NCI-H526 (cell line): ENCODE results near the gene SHISA6.

Experiments used
- DNase-seq, 2 experiments: peaks; one replicate each; lab custom pipeline; 2025; lab: John Stamatoyannopoulos, UW

Gene SHISA6

DNA sequence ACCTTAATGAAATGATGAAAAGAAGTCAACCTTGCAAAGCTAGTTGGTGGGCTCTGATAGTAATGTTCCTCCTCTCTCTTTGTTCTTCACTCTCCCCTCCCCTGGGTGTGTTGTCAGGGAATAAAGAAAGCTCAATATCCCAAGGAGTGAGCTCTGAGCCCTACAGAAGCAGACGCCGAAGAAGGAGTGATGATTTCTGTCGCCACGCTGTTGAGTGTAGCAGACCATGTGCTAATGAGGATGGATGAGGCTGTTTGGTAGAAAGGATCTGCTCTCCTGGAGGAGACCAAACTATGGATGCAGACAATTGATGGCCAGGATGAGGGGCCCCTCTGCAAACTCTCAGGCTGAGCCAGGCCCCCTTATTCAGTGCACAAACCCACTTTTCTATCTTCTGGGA is 217.3 kb downstream of the SHISA6 start:
- no peak for DNase-seq

DNA sequence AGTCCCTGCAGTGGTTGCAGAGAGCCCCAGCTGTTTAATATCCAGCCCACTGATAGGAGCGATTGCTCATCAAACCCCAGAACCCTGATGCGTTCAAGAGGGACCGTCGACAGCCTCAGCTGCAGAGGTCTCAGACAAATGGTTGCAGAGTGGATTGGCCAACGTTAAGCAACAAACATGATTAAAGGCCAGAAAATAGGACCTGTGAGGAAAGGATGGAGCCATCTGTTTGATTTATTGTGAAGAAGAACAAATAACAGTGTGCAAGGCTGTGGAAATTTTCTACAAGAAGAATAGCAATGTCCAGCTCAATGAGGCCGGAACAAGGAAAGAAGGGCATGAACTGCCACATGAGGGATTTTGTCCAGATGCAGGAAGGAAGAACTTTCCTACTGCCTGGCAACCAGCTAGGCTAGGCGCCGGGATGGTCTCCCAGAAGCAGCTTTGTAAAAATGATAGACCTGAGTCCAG is 218.9 kb downstream of the SHISA6 start:
- DNase-seq: no peak

DNA sequence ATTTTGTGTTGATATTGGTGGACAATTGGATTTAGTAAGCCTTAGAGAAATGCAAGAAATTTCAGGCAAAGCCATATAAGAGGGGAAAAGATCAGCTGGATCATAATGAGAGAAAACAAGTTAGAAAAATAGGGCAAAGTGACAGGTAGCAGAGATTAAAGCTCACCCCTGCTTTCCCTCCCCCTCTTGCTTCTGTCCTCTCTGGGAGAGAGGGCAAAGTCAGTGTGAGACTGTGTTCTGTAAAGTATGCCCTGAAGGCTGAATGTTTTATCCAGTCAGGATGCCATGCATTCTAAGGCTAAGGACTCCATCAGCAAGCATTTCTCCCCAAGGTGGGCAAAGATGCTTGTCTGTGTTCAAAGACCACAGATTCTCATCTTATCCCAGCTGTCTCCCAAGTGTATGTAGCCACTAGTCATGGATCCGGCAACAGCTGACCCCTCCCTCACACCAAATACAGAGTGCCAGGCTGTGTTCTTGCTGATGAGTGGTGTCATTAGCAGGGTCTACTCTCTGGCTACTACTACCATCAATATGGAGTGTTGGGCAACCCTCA is 221.1 kb downstream of the SHISA6 start:
- no peak for DNase-seq

DNA sequence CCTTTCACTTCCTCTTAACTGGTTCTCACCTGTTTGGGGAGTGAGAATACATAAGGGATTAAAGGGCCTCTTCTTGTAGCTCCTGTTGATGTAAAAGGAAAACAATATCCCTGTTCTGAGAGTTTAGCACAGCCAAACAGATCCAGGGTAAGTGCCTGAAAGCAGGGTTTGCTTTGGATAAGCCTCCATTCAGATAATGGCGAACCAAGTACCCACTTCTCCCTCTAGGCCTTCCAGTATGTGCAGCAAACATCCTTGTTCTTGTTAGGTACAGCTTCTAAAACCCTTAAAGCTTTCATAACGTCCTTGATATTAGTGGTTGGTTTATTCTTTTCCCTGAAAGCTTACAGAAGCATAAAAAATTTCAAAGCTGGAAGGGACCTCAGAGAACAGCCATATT is 226.6 kb downstream of the SHISA6 start:
- DNase-seq: no peak

DNA sequence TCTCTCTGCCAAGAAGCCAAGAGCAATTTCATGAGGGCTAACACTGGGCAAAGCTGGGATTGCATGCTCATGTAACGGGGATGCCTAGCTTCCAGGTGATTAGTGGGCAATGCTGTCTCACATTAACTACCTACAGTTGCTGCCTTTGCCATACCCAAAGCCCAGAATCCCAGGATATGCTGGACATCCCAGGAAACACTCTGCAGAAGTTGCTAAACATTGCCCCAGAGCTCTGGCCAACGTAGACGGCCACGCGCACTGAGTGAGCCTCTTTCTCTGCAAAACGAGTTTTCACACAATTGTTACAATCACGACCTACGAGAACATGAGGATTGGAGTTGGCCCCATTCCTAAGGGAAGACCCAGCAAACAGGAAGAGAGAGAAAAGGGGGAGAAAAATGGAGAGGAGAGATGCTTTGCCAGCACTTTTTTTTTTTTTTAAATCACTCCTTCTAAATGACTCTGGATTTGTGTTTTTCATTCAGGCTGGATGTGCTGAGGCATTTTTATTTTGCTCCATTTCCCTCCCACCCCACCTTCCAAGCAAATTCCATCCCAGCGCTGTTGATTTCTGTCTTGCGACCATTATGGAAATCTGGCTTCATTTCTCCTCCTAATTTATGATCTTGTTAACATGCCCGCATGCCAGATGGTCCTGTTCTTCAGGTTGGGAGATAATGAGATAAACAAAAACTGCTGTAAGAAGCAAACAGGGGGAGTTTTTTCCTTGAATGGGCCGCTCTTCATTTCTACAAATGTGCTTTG is 244.5 kb downstream of the SHISA6 start:
- DNase-seq: no peak

DNA sequence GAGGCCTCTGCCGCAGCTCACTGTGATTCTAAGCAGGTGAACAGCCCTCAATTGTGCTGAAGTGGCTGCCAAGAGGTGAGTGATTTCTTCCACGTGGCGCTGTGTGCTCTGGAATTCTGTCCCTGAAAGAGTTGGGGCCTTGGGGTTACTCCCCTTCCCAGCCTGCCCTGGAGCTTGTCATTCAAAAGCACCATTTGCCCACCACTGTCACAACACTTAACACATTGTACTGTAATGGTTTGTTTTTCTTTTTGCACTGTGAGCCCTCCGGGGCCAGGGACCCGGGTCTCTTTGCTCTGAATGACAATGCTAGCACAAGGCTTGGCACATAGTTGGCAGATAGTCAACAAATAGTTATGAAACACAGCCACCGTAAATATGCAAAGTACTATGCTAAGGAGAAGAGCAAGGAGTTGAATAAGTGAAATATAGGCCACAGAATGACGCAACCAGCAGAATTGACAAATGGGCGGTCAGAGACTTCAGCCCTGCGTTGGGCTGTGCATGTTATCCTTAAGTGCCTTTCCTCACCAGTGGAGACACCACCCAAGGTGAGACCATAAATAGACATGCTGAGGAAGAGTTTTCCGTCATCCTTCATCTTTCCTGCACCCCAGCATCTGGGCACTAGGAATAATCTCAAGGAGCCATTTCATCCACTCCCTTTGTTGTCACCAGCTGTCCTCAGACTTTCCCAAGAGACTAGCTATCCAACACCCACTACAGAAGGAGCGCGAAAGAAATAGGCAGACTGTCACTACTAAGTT is 245.3 kb downstream of the SHISA6 start:
- no peak for DNase-seq

DNA sequence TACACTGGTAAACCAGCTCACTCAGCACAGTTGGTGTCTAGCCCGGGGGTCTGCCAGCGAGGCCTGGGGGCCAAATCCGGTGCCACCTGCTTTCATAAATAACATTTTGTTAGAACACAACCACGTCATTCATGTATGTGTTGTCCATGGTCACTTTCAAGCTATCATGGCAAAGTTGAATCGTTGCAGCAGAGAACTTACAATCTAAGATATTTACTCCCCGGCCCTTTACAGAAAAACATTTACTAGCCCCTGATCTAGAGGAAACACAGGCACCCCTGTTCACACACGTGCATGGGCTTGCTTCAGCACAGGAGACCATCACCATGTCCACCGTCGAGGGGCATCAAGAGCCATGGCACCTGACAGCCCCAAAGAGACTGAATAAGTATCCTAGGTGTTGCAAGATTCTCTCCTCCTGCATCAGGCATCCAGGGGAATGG is 245.9 kb downstream of the SHISA6 start:
- no peak for DNase-seq

DNA sequence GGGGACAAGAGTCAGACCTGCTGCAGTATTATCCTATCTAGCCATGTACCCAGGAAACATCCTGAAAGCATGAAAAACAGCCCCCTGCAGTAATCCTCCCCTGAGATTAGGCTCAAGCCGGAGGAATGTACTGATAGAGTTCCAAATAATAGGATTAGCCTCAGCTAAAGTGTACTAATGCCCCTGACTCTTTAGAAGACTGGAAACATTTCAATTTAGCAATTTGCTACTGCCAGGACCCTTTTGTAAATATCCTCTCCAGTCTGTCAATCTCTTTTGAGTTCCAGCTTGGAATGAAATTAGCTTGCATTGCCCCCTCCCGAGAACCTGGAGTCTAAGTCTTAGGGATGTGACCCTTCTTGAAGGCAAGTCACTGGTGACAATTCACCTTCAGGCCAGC is 246.5 kb downstream of the SHISA6 start:
- no peak for DNase-seq

DNA sequence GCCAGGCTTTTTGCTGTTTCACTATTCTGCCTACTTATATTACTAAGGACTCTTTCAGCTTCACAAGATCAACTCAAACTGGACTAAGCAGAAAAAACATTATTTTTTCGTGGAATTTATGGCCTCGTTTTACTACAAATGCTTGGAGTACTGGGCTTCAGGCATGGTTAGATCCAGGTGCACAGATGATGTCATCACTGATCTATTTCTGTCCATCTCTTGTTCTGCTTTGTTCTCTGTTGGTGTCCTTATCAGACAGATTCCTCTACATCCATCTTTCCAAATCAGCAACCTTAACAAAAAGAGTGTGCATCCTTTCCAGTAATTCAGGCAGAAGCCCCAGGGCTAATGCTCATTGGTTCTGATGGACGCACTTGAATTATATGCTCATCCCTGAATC is 247.4 kb downstream of the SHISA6 start:
- DNase-seq: no peak

DNA sequence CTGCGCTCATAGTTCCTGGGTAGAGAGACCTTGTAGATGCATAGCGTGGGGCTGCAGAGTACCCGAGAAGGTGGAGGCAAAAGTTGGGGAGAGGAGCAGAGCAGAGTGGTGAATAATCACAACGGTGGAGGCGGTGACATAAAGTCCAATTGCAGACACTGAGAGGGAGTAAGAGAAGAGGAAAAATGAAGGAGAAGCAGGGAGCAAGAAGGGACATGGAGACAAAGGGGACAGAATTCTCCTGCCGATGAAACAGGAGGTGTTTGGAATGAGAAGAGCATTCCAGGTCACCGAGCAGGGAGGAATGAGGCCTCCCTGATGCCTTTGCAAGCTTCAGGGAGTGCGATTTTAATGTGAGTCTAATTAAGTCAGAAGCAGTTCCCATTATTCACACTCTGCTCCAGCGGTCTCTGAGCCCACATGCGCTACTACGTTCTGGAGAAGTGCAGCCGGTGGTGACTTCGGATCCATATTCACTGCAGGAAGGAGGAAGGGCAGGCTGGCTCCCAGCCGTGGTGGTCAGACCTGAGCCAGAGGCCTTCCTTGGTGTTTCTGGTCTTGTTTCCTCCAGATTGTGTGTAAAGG is 249.2 kb downstream of the SHISA6 start:
- no peak for DNase-seq

DNA sequence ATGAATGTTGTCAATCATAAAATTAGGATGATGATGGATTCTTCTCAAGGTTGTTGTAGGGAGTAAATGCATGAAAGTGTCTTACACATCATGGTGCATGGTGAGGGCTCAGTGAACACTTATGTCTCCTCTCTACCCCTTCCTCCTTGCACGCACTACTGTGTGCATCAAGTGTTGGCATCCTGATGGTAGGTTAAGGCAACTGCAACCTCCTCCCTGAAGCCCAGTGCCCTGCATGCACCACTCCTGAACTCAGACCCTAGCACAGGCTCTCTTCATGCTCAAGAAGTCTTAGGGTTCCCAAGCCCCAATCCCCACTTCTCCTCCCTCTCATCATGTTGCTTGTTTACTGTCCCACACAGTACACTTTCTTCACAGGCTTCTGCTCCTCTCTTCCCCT is 251.5 kb downstream of the SHISA6 start:
- no peak for DNase-seq

DNA sequence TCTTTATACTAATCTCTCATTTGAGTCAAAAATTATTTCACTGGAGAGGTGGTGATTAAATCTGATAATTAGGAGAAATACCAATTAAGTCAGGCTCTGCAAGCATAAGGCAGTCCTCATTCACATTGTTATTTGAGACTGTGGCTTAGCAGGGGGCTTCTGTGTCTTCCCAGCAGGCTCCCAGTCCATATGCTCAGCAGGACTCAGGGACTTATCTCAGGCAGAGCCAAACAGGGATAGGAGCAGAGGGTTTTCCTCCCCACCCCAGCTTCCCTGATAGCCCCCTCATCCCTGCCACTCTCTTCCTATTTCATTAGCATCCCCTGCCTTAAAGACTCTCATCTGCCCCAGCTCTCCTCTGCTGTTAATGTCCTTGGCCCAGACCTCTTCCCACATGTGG is 252.9 kb downstream of the SHISA6 start:
- no peak for DNase-seq

DNA sequence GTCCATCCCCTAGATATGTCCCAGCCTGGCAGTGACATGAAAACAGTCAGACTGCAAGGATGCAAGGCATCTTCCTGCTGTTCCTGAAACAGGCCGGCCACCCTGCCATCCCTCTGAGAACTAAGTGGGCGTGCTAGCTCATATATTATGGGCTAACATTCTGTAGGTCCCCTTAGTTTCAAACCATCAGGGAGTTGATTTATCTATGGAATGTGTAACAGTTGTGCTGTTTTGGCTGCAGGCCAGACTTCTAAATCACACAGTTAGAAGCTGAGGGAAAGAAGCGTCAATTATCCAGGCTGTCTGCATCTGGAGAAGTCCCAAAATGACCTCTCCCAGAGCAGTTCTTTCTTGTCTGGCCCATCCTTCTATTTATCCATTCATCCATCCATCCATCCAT is 254.6 kb downstream of the SHISA6 start:
- no peak for DNase-seq

DNA sequence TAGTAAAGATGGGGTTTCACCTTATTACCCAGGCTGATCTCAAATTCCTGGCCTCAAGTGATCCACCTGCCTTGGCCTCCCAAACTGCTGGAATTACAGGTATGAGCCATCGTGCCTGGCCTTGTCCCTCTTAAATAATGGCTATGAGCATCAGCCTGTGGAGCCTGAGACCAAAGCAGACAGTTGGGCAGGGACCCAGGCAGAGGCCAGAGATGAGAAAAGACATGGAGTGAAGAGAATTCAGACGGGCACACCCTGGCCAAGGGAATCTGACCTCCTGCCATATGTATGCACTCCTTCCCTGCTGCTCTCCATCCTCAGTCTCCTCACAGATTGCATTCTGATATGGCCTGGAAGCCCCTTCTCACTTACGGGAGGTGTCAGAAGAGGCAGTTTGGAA is 258.9 kb downstream of the SHISA6 start:
- DNase-seq: no peak

DNA sequence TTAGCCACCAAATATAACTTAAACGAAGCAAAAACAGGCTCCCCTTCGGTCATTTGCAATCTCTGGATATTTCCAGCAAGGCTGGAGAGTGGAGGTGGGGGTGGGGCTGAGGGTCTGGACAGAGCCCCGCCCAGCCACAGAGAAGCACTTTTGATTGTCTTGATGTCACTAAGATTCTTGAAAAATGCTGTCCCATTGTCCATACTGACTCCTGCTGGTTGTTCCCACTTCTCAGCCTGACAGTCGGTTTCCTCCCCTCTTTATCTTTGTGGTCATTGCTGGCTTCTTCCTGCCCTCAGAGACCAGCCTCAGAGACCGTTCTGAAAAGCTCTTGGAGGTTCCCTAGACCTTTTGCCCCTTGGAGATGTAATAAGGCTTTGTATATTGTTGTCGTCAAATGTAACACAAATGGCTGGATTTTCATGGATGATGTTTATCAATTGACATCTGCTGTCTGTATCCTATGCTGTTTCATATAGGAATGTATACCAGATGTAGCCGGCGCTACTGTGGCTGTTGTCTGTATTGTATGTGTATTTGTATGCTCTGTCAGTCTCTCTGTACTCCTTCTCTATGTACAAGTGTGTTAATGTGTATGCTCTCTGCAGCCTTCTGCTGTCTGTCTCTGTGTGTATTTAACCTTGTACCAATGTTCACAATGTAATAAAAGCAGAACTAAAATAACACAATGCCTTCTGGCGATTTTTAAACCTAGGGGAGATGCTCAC is 262.5 kb downstream of the SHISA6 start:
- DNase-seq: no peak

DNA sequence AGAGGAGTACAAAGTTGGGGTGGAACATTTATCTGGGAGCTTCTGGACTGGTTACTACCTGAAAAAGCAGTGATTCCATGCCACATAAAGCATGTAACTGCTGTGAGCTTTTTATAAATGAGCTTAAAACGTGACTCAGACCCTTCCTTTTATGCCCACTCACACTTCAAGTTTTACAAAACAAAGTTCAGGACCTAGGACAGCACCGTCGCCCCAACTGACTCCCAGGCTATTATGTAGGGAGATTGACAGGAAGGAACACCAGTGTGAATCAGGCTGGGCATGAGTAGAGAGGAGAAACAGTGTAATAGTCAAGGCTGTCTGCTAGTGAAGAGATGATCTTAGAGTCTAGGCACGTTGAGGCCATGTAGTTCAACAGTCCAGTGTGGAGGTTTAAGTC is 265.6 kb downstream of the SHISA6 start:
- no peak for DNase-seq

DNA sequence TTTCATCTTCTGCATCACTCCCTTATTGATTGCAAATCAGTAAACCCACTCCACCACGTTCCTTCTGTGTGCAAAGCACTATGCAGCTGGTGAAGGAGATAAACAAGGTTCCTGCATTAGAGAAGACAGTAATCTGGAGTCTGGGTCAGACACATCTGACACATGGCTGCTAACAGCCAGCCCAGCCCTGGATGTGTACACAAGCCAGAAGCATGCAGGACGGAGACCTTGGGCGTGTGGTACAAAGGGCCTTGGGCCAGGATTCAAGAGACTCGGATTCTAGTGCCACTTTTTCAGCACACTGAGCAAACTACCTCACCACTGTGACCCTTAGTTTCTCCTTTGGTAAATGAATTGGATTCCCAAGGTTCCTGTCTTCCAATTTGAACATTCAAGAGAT is 270.7 kb downstream of the SHISA6 start:
- DNase-seq: no peak

DNA sequence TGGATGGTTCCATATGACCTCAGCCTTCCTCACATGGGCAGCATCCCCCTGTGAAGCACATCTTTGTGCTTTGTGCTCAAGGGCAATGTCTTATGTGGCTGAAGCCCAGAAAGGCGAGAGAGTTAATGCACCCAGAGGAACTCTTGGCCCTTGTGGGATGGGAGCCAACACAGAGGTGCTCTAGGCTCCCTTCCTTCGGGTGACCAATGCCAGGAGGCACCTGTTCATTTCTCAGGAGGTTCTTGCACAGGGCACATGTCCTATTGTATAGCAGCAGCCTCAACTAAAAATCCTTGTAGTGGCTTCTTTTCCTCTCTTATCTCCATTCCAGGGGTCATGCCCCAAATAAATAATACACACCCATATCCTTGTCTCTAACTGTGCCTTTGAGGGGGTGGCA is 273.6 kb downstream of the SHISA6 start:
- DNase-seq: no peak

DNA sequence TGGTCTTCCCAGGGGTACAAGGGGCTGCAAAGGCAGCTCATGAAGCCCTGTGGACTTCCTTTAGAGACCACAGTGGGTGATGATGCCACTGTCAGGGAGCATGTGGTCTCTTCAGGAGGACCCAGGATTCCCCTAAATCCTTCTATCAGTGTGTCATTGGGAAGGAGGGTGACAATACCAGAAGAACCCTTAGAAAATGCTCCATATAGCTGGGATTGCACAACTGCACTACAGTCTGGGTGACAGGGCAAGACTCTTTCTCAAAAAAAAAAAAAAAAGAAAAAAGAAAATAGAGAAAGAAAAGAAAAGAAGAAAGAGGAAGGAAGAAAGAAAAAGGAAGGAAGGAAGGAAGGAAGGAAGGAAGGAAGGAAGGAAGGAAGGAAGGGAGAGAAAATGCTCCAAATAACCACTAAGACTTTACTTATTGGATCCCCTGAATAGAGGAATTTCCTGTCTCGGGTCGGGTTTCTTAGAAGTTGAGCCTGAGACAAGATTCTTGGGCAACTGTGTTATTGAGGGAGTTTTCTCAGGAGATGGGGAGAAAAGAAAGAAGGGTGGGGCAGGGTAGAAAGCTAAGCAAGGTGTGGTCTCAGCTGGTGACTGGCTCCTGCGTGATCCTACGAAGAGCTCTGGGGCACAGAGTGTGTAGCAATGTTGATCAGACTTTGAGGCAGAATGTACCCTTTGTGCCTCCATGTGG is 274.1 kb downstream of the SHISA6 start:
- DNase-seq: no peak

DNA sequence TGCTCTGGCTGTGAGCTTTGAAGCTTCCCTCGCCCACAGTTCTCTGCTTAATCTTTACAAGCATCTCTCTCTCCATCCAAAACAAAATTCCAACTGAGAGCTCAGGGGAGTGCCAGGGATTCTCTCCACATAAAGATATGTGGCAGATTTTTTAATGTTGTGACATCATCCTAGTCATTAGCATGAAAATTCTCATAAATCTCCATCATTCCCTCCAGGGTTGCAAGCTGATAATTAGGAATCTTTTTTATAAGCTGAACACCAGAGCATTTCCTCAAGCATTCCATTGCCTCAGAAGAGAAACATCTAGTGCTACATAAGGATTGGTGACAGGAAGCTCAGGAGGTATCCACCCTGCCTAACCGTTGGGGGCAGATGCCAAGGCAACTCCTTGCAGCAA is 274.9 kb downstream of the SHISA6 start:
- DNase-seq: no peak

DNA sequence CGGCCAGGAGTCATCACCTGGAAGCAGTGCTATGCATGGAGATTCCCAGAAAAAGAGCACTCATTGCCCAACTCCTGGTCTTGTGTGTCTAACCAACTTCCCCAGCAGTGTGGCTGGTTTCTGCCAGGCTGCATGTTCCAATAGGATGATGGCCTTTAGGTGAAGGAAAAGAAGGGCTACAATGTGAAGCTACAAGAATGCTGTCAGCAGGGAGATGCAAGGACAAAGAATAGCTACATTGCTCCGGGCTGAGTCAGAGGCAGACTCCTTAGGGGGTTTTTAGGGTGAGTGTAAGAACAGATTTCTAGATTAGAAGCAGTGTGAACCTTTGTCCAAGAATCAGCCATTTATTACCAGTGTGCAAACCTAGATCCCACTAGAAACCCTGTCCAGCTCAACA is 294.2 kb downstream of the SHISA6 start:
- no peak for DNase-seq

DNA sequence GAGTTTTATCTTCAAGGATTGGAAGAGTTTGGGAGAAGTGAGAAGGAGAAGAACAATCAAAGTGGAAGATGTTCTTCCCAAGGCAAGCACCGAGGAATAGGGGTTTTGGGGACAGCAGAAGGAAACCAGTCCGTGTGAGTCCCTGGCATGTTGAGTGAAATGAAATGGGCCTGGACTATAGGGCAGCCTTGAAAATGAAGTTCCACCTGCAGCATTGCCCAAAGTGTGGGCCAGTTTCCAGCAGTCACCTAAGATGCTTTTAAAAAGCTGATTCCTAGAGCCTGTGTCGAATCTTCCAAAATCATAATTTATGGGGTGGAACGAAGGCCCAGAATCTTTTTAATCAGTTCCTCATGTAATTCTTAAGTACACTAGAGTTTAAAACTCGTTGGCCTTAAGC is 297.4 kb downstream of the SHISA6 start:
- DNase-seq: no peak
